Activated CD8-positive, alpha-beta memory T cell treated with anti-CD3 and anti-CD28 coated beads, Interleukin-2, amount 50 U/mL, for 1 hour (primary cell): ENCODE data around the gene GTF3C1.
A peak's percentile ranks its signal among the peaks of the same experiment; 100 is the strongest.
"Not testable (repeated sequence)": the region's sequence is repeated elsewhere in the genome, so short reads cannot be mapped to it uniquely, and the experiment has no call there.

Experiments used
- DNase-seq: peaks from one replicate; pipeline ENCODE4 v3.0.0-alpha.2; 2020; ENCODE audit errors: extremely low read depth

GTF3C1 gene

DNA sequence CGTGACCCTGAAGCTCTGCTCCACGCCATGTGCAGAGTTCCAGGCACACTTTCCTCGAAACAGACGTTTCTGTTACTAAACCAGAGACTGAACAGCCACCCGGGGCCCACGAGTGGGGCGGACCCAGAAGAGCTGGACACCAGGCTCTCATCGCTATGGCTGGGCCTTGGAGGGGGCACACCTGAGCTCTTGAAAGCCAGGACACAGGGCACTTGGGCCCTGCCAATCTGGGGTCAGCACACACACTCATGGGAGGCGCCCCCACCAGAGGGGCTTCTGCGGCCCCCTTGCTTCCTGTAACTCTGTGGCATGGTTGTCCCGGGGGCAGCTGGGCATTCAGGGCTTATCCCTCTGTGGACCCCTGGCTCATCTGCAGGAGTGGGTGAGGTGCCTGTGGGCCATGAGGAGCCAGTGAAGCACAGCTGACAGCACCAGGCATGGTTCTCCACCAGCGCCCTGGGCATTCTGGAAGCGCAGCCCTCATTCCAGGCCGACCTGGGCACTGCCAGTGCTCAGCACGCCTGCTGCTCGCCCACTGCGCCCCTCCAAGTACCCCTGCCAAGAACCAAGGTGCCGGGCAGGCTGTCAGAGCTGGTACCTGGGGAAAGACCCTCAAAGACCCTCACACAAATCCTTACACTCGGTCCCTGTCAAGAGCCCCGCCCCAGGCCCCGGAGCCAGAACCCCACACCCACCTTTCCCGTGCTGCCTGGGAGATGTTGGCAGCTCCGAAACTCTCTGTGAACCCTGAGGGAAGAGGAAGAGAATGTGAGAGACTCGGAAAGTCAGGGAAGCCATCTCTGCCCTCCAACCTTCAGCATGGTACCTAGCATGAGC is 86.6 kb downstream of the GTF3C1 start:
- DNase-seq, result no peak

DNA sequence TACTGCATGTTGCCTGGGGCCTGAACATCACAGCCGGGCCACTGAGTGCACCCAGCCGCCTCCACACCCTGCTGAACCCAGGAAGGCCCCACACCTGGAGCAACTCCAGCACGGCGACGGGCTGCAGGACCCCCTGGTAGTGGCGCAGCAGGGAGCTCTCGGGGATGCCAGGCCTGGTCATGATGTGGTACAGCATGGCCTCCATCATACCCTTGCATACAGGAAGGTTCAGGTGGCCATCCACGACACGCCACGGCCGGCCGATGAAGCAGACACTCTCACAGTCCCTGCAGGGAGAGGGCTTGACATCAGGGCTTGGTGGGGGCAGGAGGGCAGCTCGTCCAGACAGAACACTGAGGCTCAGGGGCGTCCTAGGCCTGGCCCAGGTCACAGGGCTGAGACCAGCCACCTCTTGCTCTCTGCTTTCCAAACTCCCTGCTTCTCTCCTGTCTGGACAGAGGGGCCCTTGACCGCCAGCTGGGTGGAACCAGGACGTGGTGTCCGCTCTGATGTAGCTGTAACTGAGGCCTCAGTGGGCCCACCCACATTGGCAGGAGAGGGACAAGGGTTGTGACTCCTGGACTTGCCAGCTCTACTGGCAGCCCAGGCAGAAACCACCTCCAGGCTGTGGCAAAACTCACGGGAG is 87.4 kb downstream of the GTF3C1 start:
- DNase-seq, result no peak

DNA sequence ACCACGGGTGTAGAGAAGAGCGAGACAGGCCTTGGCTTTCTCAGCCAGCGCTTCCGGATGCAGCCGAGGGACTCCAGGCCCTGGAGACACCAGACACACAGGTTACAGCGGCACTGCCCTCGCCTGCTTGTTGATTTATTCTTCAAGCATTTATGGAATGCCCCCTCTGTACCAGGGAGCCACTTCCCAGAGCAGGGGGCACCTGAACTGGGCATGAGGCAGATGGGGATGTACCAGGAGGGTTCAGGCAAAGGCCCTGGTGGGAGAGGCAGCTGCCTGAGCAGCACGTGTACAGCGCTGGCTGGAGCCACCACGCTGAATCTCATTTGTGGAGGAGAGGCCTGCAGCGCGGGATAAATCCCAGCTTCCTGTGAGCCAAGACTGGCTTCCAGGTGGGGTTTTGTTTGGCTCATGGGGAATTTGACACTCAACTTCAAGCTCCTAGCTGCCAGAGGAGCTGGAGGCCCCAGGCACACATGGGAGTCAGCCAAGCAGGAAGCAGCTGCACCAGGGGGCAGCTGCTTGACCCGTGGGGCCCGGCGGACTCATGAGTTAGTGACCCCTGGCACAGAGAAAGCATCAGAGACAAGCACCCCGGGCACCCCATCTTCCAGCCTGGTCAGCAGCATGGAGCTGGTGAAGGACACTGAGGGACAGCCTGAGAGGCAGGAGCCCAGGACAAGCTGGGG is 88.1 kb downstream of the GTF3C1 start:
- DNase-seq, result no peak

DNA sequence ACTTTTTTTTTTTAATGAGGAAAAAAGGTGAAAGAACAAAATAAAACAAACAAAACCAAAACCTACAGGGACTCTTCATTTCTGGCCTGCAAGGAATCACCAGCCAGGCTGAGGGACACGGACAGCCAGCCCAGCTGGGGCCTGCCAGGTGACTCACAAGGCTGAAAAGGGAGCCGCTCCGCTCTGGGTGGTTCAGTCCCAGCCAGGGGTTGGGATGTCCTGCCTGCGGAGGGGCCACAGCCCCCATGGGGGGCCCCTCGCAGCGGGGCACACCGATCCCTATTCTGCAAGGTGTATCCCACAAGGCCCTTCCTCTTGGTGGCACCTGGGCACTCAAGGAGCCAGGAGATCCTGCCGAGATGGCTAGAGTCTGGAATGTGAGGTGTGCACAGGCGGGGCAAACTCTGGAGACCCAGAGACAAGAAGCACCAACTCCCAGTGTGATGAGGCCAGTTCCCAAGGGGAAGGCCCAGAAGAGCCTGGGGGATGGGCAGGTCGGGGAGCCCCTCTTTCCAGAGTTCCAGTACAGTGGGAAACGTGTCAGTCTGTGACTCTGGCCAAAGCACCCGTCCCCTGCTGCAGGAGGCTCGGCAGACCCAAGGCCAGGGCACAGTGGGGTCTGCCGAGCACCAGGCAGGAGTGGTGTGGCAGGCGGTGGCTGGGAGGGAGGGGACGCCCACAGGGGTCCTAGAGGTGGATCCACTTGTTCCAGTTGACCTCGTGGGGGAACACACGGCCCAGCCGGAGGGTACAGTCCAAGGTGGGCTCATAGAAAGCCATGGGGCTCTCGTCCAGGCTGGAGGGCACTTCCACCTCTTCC is 88.8 kb downstream of the GTF3C1 start:
- DNase-seq, result no peak

DNA sequence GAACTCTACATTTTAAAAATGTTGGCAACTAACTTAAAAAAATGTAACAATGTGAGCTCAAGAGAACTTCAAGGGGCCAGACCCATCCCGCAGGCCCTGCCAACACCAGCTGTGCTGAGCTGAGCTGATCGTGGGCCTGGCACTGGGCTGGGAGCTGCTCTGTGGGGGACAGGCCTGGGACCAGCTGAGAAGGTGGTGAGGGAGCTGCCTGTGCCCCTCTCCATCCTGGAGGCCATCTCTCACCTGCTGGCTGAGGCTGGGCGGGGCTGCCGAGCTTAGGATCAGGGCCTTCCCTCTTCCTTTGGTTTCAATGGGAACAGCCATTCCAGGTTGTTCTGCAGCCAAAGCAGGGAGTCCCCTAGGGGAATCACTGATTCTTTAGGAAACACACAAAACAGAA is 89.5 kb downstream of the GTF3C1 start:
- DNase-seq, result no peak

DNA sequence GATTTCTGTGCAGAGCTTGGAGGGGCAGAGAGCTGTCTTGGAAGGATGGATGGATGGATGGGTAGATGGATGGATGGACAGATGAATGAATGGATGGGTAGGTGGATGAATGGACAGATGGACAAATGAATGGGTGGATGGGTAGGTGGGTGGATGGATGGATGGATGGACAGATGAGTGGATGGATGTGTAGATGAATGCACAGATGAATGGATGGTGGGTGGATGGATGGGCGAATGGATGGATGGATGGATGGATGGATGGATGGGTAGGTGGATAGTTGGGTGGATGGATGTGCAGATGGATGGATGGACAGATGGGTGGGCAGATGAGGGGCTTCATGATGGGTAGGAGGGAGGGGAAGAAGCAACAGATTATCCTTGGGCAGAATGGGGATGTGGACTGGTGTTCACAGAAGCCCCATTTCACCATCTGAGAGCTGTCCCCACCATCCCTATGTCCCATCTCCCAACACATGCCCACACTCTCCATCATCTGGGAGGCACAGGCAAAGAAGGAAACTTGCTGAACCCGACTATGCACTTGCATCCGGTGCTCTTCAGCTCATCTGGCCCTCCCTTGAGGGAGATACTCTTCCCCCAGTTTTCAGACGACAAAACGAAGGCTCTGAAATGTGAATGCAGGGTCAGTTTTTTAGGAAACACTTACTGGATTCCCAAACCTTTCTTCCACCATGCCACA is 90.6 kb downstream of the GTF3C1 start:
- no peak for DNase-seq

DNA sequence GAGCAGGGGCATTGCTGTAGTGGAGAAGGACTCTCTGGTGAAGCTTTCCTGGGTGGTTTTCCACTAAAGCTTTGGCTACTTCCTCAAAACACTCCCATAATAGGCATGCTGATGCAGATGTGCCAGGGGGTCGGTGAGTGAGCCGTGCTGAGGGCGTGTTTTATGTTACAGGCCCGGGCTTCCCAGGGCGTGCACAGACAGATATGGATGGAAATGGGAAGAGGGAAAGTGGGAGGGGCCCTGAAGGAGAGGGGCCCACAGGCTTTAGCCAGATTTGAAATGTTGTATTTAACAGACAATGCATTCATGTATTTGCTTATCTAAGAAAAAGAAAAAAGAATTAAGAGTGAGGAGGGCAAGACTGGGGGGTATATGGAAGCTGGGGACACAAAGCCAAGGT is 91.5 kb downstream of the GTF3C1 start:
- no peak for DNase-seq

DNA sequence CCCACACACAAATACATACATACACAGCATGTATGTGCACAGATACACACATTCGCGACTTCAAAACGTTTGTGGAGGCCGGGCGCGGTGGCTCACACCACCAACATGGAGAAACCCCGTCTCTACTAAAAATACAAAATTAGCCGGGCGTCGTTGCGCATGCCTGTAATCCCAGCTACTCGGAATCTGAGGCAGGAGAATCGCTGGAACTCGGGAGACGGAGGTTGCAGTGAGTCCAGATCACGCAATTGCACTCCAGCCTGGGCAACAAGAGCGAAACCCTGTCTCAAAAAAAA is 92.2 kb downstream of the GTF3C1 start:
- not testable (repeated sequence) for DNase-seq

DNA sequence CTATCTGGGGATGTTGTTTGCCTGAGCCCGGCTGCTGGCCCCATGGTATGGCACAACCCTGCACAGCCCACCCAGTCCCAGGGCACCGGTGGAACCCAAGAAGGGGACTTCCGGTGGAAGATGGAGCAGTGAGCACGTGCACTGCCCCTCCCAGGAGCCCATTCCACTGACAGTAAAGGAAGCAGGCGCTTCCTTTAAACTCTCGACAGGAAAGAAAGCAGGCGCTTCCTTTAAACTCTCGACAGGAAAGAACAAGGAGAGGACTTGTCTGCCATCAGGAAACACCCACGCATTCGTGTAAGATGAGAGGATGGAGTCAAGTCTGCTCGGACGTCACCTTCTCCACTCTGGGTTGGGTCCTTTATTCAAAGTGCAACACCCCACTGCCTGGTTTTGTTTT is 94.0 kb downstream of the GTF3C1 start:
- DNase-seq, result no peak

DNA sequence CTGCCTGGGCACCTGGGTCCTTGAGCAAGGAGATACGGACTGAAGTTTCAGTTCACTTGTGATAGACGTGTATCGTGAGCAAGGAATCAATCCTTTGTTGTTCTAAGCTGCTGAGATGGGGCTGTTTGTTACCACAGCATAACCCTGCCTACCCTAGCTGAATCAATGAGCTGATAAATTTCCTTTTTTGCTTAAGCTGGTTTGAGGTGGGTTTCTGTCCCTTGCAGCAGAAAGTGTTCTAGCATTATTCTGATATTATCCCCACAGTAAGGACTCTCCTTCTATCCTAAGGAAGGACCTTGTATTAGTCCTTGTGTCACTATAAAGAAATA is 96.3 kb downstream of the GTF3C1 start:
- DNase-seq, result no peak

DNA sequence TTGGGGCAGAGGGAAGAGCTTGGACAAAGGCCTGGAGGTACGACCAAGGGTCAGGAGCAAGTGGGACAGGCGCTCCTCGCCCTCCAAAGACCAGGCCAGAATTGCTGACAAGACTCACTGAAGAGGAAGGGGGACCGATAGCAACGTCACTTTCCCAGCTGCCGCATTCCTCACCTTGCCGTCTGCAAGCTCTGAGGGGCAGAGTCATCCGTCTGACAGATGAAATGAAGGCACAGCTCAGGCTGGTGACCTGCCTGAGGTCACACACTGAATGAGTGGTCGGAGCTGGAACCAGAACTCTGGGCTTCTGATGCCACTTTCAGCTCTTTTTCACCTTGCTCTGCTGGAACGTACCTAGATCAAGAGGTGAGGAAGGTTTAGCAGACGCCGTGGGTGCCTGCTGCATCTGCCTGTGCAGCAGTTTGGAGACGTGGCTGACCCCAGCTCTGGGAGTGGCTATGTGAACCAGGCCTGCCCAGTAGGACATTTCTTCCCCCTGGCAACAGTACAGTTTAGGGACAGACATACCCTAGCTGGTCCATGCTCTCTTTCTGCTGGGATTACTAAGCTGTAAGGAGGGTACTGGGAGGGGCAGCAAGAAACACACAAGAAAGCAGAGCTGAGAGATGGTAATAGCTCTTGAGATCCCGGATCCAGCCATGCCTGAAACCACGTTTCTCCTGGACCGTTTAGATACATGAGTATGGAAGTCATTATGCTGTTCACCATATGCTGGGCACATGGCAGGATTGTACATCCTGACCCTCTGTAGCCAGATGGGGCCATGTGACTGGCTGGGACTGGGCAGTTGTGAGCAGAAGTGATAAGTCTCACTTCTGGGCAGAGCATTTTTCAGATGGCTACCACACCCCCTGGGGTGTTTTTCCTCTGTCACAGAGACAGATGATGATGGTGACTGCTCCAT is 96.9 kb downstream of the GTF3C1 start:
- no peak for DNase-seq

DNA sequence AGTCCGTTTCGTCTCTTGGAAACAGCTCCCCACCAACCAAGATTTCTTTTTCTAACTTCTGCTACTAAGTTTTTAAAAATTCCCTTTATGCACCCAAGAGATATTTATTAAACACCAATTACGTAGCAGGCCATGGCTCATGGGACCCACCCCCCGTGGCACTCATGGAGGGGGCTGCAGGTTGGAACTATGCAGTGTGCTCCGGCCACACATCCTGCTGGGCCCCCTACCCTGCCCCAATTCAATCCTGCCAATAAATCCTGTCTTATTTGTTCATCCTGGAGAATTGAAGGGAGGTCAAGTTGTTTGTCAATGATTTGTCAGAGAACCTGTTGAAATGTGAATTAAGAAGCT is 99.5 kb downstream of the GTF3C1 start:
- no peak for DNase-seq

DNA sequence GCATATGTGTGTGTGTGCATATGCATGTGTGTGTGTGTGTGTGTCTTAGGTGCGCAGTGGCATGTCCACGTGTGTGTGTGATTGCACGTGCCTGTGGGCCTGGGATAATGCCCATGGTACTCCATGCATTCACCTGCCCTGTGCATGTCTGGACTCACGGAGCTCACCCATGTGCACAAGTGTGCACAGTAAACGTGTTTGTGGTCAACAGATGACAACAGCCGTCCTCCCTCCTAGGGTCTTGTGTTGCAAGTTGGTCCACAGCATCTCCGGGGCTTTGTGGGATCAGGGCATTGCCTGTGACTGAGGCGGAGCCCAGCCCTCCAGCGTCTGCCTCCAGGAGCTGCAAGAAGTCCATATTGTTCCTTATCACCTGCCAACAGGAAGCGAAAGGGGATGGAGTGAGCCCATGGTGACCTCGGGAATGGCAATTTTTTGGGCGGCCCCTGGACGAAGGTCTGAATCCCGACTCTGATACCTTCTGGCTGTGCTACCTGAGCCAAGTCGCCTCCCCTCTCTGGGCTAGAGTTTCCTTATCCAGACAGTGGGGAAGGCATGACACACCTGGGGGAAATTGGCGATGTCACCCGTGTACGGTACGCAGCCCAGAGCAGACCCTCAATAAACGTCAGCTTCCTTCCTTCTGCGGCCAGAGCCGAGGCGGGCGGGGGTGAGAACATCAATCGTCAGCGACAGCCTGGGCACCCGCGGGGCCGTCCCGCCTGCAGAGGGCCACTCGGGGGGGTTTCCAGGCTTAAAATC is 100.1 kb downstream of the GTF3C1 start:
- DNase-seq, result peak; percentile 90

DNA sequence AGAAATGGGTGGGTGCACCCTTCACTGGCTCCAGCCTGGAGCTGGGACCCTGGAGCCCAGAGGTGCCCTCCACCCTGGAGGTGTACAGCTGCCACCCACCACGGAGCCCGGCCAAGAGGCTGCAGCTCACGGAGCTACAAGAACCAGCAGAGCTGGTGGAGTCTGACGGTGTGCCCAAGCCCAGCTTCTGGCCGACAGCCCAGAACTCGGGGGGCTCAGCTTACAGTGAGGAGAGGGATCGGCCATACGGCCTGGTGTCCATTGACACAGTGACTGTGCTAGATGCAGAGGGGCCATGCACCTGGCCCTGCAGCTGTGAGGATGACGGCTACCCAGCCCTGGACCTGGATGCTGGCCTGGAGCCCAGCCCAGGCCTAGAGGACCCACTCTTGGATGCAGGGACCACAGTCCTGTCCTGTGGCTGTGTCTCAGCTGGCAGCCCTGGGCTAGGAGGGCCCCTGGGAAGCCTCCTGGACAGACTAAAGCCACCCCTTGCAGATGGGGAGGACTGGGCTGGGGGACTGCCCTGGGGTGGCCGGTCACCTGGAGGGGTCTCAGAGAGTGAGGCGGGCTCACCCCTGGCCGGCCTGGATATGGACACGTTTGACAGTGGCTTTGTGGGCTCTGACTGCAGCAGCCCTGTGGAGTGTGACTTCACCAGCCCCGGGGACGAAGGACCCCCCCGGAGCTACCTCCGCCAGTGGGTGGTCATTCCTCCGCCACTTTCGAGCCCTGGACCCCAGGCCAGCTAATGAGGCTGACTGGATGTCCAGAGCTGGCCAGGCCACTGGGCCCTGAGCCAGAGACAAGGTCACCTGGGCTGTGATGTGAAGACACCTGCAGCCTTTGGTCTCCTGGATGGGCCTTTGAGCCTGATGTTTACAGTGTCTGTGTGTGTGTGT is 100.9 kb downstream of the GTF3C1 start:
- DNase-seq, result no peak

DNA sequence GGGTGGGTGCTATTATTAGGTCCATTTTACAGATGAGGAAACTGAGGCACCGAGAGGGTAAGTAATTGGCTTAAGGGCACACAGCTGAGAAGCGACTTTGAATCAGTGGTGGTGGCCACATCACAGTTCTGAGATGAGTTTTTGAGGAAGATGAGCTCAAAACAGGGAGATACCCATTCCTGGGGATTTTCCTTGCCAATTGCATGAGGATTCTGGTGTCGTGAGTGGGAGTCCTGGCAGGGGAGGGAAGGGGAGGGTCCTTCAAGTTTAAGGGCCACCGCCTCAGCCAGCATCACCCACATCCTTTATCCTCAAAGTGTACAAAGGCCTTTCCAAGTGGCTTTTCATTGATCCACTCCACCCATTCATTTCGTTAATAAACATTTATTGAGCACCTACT is 102.4 kb downstream of the GTF3C1 start:
- no peak for DNase-seq

DNA sequence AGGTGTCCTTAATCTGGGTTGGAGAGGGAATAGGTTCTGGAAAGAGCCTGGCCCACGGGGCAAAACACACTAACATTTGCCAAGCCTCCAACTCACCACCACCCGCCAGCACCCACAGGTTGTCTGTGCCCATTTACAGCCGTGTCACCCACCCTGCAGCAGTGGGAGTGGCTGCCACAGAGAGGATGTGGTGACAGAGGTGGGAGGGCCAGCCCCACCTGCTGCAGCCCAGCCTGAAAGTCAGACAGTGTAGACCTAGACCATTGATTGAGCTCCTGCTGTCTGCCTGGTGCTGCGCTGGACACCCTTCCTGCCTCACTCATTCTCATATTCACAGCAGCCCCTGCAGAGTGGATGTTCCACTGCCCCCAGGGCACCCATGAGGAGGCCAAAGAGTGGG is 103.0 kb downstream of the GTF3C1 start:
- peak; percentile 85 for DNase-seq

DNA sequence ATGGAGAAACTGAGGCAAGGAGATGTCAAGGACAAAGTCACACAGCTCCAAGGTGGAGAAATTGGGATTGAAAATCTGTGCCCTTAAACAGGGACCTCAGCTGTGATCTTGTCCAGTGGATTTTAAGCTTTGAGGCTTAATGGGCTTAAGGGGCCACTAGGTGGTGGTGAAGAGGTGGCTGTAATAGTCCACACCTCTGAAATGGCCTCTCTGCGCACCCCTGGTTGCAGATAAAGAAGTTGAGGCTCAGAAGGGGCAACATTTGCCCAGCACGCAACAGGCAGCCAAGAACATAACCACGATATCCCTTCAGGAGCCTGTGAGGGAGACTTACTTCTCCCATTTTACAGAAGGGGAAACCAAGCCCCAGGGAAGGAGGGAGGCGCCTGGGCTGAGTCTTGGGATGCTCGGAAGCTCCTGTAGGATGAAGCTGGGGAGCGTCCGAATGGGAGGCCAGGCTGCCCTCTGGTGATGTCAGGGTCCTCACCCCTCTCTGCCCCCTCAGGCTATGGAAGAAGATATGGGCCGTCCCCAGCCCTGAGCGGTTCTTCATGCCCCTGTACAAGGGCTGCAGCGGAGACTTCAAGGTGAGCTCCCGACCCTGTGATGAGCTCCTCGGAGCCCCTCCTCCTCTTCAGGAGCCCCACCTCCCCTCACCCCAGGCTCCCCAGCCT is 104.1 kb downstream of the GTF3C1 start:
- no peak for DNase-seq

DNA sequence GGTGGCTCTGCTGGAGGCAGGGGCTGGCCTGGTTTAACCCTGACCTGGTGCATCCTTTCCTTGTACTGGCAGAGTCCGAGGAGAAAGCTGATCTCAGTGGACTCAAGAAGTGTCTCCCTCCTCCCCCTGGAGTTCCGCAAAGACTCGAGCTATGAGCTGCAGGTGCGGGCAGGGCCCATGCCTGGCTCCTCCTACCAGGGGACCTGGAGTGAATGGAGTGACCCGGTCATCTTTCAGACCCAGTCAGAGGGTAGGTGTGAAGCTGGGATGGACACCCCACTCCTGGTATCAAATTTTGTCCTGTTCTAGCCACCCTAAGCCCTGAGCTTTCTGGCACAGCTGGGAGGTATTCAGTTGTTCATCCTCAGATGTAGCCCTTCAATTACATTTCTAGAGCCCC is 105.2 kb downstream of the GTF3C1 start:
- no peak for DNase-seq
